GM18517 (cell line): Measurements from ENCODE around the gene ECE2.

Experiments
- ATAC-seq: cut with Tn5 transposase; IDR thresholded peaks from one replicate; pipeline ENCODE4 v1.9.1; 2021; ENCODE audit warnings: mild to moderate bottlenecking, moderate library complexity; ENCODE audit not compliant: unreplicated experiment

Gene ECE2

GRCh38 chr3:184275961-184276910 lies at the start of gene ECE2:
Gene ECE2, plus strand, starts transcription at chr3:184276022. Its CDS starts 132 bp downstream, at chr3:184276154.
- ATAC-seq = no peak

- ATAC-seq = no peak
These were observed 48.3 kb upstream of the ECE2 start for GRCh38 chr3:184227481-184227935.

GRCh38 chr3:184228376-184229137 lies 47.3 kb upstream of the ECE2 start:
- no peak for ATAC-seq

- ATAC-seq = peak; percentile 55
These were observed 46.3 kb upstream of the ECE2 start, which contains the start of gene VWA5B2 for GRCh38 chr3:184229394-184230080. Gene VWA5B2, plus strand, starts transcription at chr3:184229585. Its CDS starts 944 bp downstream, at chr3:184230529.

- ATAC-seq = no peak
These were observed 45.7 kb upstream of the ECE2 start for GRCh38 chr3:184230081-184230602.

- ATAC-seq = no peak
These were observed 45.0 kb upstream of the ECE2 start for GRCh38 chr3:184230603-184231528.

- ATAC-seq = no peak
These were observed 44.2 kb upstream of the ECE2 start for GRCh38 chr3:184231671-184232070.

- no peak for ATAC-seq
These were observed 42.5 kb upstream of the ECE2 start for GRCh38 chr3:184233127-184233843.

GRCh38 chr3:184234224-184234623 lies 41.6 kb upstream of the ECE2 start:
- ATAC-seq = no peak

- ATAC-seq = no peak
These were observed 41.0 kb upstream of the ECE2 start for GRCh38 chr3:184234671-184235380.

- ATAC-seq = no peak
These were observed 40.3 kb upstream of the ECE2 start for GRCh38 chr3:184235381-184236032.

GRCh38 chr3:184236033-184236410 lies 39.8 kb upstream of the ECE2 start:
- no peak for ATAC-seq

- ATAC-seq = no peak
These were observed 39.2 kb upstream of the ECE2 start for GRCh38 chr3:184236636-184237035.

GRCh38 chr3:184237211-184237610 lies 38.6 kb upstream of the ECE2 start:
- ATAC-seq = no peak

GRCh38 chr3:184237807-184238206 lies 38.0 kb upstream of the ECE2 start:
- ATAC-seq = no peak

- no peak for ATAC-seq
These were observed 37.5 kb upstream of the ECE2 start for GRCh38 chr3:184238246-184238818.

GRCh38 chr3:184239221-184239620 lies 36.6 kb upstream of the ECE2 start:
- no peak for ATAC-seq

GRCh38 chr3:184239708-184240107 lies 36.1 kb upstream of the ECE2 start:
- ATAC-seq = no peak
